ENCODE results near the gene HAO2. TPM values are rescaled to one million over a fixed set of nuclear protein-coding genes. Genes with fewer than 3 reads are reported as not detected.
"Not testable (repeated sequence)": the region's sequence is repeated elsewhere in the genome, so short reads cannot be mapped to it uniquely, and the experiment has no call there.

Gene HAO2
- total RNA-seq, 4 donors from 2014 or later, result 0.30 to 7.0 (median 2.7) TPM

GRCh38 chr1:119338757-119339156 lies 29.8 kb upstream of the HAO2 start:
- 90 to 98% methylated on average over 3 of the region's 3 CpGs for WGBS, 2 donors
- TF ChIP-seq POLR2A (IDR thresholded peaks at IDR 0.05), result no peak
- TF ChIP-seq, protein P1, sequence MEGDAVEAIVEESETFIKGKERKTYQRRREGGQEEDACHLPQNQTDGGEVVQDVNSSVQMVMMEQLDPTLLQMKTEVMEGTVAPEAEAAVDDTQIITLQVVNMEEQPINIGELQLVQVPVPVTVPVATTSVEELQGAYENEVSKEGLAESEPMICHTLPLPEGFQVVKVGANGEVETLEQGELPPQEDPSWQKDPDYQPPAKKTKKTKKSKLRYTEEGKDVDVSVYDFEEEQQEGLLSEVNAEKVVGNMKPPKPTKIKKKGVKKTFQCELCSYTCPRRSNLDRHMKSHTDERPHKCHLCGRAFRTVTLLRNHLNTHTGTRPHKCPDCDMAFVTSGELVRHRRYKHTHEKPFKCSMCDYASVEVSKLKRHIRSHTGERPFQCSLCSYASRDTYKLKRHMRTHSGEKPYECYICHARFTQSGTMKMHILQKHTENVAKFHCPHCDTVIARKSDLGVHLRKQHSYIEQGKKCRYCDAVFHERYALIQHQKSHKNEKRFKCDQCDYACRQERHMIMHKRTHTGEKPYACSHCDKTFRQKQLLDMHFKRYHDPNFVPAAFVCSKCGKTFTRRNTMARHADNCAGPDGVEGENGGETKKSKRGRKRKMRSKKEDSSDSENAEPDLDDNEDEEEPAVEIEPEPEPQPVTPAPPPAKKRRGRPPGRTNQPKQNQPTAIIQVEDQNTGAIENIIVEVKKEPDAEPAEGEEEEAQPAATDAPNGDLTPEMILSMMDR (IDR thresholded peaks at IDR 0.05), result no peak
- intact Hi-C loops (cut with DNase I; ENCODE audit: low total_unique reads), result no loop called here
- H3K4me3 ChIP-seq (ENCODE audit: low read depth, poor library complexity, severe bottlenecking), result no peak overlapping the region
- DNase-seq (ENCODE audit: low spot score in 2 of 2), result no peak

DNA sequence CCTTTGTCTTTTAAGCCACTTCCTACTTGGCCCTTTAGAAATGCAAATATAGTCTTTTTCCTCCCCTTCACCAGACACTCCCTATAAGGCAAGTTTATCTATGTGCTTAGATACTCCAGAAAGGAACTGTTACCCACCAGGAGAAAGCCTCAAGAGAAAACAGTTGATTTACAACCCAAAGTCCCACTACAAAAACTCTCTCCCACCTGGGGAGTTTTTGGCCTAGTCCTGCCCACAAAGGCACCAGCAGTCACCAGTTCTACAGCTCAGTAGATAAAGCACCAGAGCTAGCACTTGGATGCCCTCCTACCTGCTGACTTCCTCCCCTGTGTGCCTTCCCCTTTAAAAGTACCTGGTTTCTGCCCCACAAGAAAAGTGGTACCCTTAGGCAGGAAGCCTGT lies 27.7 kb upstream of the HAO2 start:
- no peak overlapping the region for H3K4me3 ChIP-seq (ENCODE audit: low read depth, poor library complexity, severe bottlenecking)
- intact Hi-C loops (cut with DNase I; ENCODE audit: low total_unique reads), result no loop called here
- TF ChIP-seq, protein P1 (IDR thresholded peaks at IDR 0.05), result no peak
- TF ChIP-seq POLR2A (IDR thresholded peaks at IDR 0.05), result no peak
- DNase-seq (ENCODE audit: low spot score in 2 of 2), result peak in 1 of 2 donors; percentile 3

DNA sequence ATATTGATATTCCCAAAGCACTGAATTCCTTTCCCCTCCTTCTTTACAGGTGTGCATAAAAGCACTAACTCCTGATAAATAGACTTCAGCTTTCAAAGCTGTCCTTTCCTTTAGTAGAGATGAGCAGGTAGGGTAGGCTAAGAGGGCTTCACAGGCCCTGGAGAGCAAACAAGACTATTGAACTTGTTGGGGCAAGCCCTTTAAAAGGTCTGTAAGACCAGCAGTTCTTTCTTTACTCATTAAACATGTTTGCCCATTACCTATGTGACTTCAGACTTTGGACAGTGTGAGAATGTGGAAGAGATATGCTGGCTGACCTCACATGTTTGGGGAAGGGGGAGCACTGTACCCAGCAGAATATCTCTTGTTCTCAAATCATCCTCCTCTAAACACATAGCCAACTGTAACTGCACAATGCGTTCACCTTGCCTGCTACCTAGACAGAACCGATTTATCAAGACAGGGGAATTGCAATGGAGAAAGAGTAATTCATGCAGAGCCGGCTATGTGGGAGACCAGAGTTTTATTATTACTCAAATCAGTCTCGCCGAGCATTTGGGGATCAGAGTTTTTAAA lies 27.1 kb upstream of the HAO2 start:
- intact Hi-C loops (cut with DNase I; ENCODE audit: low total_unique reads), result no loop called here
- TF ChIP-seq POLR2A (IDR thresholded peaks at IDR 0.05), result no peak
- TF ChIP-seq, protein P1 (IDR thresholded peaks at IDR 0.05), result no peak
- no peak overlapping the region for H3K4me3 ChIP-seq (ENCODE audit: low read depth, poor library complexity, severe bottlenecking)
- peak in 1 of 2 donors; percentile 9 for DNase-seq (ENCODE audit: low spot score in 2 of 2)
- 90 to 92% methylated on average over 5 of the region's 5 CpGs for WGBS, 2 donors

- intact Hi-C loops (cut with DNase I; ENCODE audit: low total_unique reads), result no loop called here
- TF ChIP-seq POLR2A (IDR thresholded peaks at IDR 0.05), result no peak
- TF ChIP-seq, protein P1 (IDR thresholded peaks at IDR 0.05), result no peak
- no peak for DNase-seq (ENCODE audit: low spot score in 2 of 2)
- H3K4me3 ChIP-seq (ENCODE audit: low read depth, poor library complexity, severe bottlenecking), result no peak overlapping the region
Observed at GRCh38 chr1:119345398-119345797, 23.2 kb upstream of the HAO2 start.

DNA sequence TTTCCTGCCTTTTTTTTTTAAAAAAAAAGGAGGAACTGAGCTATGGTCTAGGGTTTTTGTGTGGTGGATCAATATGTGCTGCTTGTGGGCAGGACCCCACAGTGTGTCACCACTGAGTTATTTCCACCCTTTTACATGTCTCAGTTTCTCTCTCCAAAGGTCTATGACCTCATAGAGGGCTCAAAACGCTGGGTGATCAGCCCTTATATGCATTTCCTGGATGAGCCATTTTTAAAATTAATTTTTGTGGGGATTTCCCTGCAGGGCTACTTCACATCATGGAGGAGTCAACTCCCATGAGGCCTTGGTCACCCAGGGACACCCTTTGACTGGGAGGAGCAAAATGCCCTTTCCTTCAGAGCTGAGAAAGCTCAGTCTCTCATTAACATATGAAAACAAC lies 20.7 kb upstream of the HAO2 start:
- no peak for TF ChIP-seq POLR2A (IDR thresholded peaks at IDR 0.05)
- TF ChIP-seq, protein P1 (IDR thresholded peaks at IDR 0.05), result no peak
- WGBS, 2 donors, result 52 to 71% methylated on average over 1 of the region's 1 CpG
- intact Hi-C loops (cut with DNase I; ENCODE audit: low total_unique reads), result no loop called here
- H3K4me3 ChIP-seq (ENCODE audit: low read depth, poor library complexity, severe bottlenecking), result no peak overlapping the region
- peak in 1 of 2 donors; percentile 7 for DNase-seq (ENCODE audit: low spot score in 2 of 2)

DNA sequence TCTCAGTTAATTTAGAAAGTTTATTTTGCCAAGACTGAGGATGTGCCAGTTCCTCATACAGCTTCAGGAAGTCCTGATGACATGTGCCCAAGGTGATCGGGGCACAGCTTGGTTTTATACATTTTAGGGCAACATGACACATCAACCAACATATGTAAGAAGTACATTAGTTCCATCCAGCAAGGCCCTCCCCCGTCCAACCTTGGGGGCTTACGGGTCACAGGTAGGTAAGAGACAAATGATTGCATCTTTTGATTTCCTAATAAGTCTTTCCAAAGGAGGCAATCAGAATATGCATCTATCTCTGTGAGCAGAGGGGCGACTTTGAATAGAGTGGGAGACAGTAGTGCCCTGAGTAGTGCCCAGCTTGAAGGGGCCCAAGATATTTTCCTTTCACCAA lies 19.6 kb upstream of the HAO2 start:
- H3K4me3 ChIP-seq (ENCODE audit: low read depth, poor library complexity, severe bottlenecking), result no peak overlapping the region
- TF ChIP-seq POLR2A (IDR thresholded peaks at IDR 0.05), result no peak
- TF ChIP-seq, protein P1 (IDR thresholded peaks at IDR 0.05), result no peak
- intact Hi-C loops (cut with DNase I; ENCODE audit: low total_unique reads), result no loop called here
- peak in 1 of 2 donors; percentile 60 for DNase-seq (ENCODE audit: low spot score in 2 of 2)
- 91 to 96% methylated on average over 4 of the region's 4 CpGs for WGBS, 2 donors

DNA sequence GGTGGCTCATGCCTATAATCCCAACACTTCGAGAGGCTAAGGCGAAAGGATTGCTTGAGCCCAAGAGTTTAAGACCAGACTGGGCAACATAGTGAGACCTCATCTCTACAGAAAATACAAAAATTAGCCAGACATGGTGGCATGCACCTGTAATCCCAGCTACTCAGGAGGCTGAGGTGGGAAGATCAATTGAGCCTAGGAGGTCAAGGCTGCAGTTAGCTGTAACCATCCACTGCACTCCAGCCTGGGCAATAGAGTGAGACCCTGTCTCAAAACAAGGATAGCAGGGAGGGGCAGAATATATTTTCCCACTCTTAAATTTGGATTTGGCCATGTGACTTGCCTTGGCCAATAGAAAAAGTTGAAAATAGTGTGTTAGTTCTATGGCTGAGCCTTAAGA lies 17.7 kb upstream of the HAO2 start:
- H3K4me3 ChIP-seq (ENCODE audit: low read depth, poor library complexity, severe bottlenecking); intact Hi-C loops (cut with DNase I; ENCODE audit: low total_unique reads): not testable (repeated sequence)
- peak in 1 of 2 donors; percentile 36 for DNase-seq (ENCODE audit: low spot score in 2 of 2)
- 94 to 96% methylated on average over 2 of the region's 2 CpGs for WGBS, 2 donors

Data from lower leg skin (tissue), 4 donors.